Thyroid gland (tissue), 4 donors: ENCODE results near the gene YTHDF1.

ENCODE experiments used
- POLR2A ChIP-seq, 2 donors: fragments of 450-650 bp; IDR thresholded peaks; one replicate each; pipeline ENCODE4 v1.6.1; 2017; ENCODE audit warnings: antibody characterized with exemption in 2 of 2, mild to moderate bottlenecking in 2 of 2, moderate library complexity in 1 of 2
- TF ChIP-seq, protein P1 (sequence below), 6 experiments: fragments of 200-600 bp in 3 of 6; fragments of 450-650 bp in 3 of 6; sonication (generic) in 3 of 6; IDR thresholded peaks; one replicate each; pipeline ENCODE4 v1.5.1; 2016 to 2019; ENCODE audit warnings: antibody characterized with exemption in 6 of 6, mild to moderate bottlenecking in 2 of 6, inconsistent platforms in 1 of 6, moderate library complexity in 1 of 6

DNA sequence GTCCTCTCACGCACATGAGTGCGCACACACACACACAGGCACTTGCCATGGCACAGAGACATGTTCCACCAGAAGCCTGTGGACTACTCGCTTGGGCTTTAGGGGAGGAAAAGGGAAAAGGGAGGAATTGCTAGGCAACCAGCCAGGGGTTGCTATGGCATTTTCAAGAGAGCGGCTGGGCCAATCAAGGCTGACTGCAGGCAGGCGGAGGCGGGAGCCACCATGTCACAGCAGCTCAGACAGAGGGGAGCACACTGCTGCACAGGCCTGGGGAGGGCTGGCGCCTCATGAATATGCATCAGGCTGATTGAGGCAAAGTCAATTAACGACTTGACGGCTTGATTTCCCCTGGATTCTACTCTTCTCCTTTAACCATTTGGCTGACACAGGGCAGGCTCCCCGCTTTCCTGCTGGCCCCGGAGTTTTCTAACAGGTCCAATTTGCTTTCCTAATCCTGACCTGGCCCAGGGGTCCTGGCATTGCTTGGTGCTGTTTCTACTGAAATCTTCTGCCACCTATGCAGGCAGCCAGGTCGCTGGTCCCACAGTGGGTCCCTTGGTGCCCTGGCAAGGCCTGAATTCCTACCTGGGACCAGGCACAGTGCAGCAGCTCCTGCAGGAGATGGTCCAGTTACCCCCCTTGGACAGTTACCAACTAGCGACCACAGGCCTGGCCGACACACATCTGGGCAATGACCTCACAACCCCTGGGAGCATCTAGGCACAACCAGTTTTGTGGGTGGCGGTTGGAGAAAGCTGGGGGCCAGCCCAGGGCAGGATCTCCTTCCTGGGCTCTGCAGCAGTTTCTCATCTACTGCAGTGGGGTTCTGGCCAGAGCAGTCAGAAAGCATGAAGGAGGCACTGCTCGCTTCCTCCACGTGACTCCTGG is 52.1 kb downstream of the YTHDF1 start:
- TF ChIP-seq, protein P1, sequence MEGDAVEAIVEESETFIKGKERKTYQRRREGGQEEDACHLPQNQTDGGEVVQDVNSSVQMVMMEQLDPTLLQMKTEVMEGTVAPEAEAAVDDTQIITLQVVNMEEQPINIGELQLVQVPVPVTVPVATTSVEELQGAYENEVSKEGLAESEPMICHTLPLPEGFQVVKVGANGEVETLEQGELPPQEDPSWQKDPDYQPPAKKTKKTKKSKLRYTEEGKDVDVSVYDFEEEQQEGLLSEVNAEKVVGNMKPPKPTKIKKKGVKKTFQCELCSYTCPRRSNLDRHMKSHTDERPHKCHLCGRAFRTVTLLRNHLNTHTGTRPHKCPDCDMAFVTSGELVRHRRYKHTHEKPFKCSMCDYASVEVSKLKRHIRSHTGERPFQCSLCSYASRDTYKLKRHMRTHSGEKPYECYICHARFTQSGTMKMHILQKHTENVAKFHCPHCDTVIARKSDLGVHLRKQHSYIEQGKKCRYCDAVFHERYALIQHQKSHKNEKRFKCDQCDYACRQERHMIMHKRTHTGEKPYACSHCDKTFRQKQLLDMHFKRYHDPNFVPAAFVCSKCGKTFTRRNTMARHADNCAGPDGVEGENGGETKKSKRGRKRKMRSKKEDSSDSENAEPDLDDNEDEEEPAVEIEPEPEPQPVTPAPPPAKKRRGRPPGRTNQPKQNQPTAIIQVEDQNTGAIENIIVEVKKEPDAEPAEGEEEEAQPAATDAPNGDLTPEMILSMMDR (IDR thresholded peaks at IDR 0.05): no peak
- TF ChIP-seq POLR2A (IDR thresholded peaks at IDR 0.05): no peak
